ENCODE data around the gene TAF12. TPM values are rescaled to one million over a fixed set of nuclear protein-coding genes. Genes with fewer than 3 reads are reported as not detected.

TAF12 gene
- total and polyA plus RNA-seq, 10 of the 15 experiments (the other 5 are each of a cell fraction or from before 2014, with no cell fraction given), result 18.3 to 43.3 (median 28.6) TPM

DNA sequence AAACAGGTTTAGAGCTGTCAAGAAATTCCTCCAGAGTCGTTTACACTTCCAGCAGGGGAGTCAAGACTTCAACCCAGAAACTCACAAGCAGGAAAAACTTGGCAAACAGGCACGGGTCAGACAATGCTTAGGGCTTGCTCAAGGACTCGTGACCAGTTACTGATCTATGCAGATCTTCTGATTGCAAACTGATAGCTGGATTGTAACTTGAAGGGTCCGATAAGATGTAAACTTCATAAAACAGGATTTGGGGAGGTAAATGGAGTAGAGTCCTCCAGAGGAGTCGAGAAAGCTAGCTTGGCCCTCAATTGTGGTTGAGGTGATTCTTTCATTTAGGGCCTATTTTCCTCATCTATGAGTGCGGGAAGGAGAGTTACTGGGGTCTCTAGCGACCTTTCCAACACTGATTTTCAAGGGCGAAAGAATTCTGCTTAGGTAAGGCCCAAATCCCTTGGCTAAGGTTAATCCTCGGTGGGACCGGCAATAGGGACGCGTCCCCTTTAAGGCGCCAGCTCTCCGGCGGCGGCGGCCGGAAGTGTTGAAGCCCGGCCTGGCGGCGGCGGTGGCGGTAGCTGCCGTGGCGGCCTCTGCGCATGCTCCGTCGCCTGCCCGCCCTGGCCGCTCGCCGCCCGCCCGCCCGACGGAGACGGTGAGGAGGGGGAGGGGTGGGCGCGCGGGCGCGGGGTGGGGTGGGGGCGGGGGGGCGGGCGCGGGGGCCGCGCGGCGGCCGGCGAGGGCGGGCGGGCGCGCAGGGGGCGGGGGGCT lies 25.5 kb upstream of the TAF12 start, which contains the start of gene GMEB1 (continued):
- TF ChIP-seq MTA2 (IDR thresholded peaks at IDR 0.05; ENCODE audit: low read depth) (no peak), IKZF1 (conservative IDR thresholded peaks at IDR 0.05) (peak; percentile 24; the same call in 1 of the 2 replicates), BACH1 (IDR thresholded peaks at IDR 0.05; ENCODE audit: borderline replicate concordance) (no peak), SMAD5 (IDR thresholded peaks at IDR 0.05; ENCODE audit: low read depth) (no peak), CREM (IDR thresholded peaks at IDR 0.05; ENCODE audit: low read depth) (no peak), CHD2 (IDR thresholded peaks at IDR 0.05; ENCODE audit: borderline replicate concordance, low read depth, low read length) (no peak), PAX5 (IDR thresholded peaks at IDR 0.05; ENCODE audit: borderline replicate concordance, low read depth, low read length) (no peak), NFIC (IDR thresholded peaks at IDR 0.05; ENCODE audit: low read depth, low read length) (no peak), NRF1 (conservative IDR thresholded peaks at IDR 0.05; ENCODE audit: low read depth, low read length) (peak; percentile 45; the same call in 1 of the 2 replicates), ZNF274 (IDR thresholded peaks at IDR 0.05; ENCODE audit: insufficient read depth, insufficient read length) (no peak), TBL1XR1 (IDR thresholded peaks at IDR 0.05; ENCODE audit: low read depth, low read length) (no peak), SMARCA5 (IDR thresholded peaks at IDR 0.05) (no peak), SIX5 (IDR thresholded peaks at IDR 0.05; ENCODE audit: low read depth, low read length, severe bottlenecking) (no peak), EED (IDR thresholded peaks at IDR 0.05; ENCODE audit: low read depth) (no peak), RUNX3 (IDR thresholded peaks at IDR 0.05; ENCODE audit: low read length) (peak; percentile 56), CBX3 (IDR thresholded peaks at IDR 0.05; ENCODE audit: borderline replicate concordance, low read depth) (no peak), TCF12 (IDR thresholded peaks at IDR 0.05; ENCODE audit: low read depth, low read length) (no peak), TCF7 (IDR thresholded peaks at IDR 0.05; ENCODE audit: borderline replicate concordance) (no peak), MEF2A (IDR thresholded peaks at IDR 0.05; ENCODE audit: insufficient read depth, low read depth, low read length) (no peak), RFX5 (IDR thresholded peaks at IDR 0.05; ENCODE audit: low read depth, low read length) (no peak)
- TF ChIP-seq, protein P1, sequence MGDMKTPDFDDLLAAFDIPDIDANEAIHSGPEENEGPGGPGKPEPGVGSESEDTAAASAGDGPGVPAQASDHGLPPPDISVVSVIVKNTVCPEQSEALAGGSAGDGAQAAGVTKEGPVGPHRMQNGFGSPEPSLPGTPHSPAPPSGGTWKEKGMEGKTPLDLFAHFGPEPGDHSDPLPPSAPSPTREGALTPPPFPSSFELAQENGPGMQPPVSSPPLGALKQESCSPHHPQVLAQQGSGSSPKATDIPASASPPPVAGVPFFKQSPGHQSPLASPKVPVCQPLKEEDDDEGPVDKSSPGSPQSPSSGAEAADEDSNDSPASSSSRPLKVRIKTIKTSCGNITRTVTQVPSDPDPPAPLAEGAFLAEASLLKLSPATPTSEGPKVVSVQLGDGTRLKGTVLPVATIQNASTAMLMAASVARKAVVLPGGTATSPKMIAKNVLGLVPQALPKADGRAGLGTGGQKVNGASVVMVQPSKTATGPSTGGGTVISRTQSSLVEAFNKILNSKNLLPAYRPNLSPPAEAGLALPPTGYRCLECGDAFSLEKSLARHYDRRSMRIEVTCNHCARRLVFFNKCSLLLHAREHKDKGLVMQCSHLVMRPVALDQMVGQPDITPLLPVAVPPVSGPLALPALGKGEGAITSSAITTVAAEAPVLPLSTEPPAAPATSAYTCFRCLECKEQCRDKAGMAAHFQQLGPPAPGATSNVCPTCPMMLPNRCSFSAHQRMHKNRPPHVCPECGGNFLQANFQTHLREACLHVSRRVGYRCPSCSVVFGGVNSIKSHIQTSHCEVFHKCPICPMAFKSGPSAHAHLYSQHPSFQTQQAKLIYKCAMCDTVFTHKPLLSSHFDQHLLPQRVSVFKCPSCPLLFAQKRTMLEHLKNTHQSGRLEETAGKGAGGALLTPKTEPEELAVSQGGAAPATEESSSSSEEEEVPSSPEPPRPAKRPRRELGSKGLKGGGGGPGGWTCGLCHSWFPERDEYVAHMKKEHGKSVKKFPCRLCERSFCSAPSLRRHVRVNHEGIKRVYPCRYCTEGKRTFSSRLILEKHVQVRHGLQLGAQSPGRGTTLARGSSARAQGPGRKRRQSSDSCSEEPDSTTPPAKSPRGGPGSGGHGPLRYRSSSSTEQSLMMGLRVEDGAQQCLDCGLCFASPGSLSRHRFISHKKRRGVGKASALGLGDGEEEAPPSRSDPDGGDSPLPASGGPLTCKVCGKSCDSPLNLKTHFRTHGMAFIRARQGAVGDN (IDR thresholded peaks at IDR 0.05), result no peak
- TF ChIP-seq, protein P2, sequence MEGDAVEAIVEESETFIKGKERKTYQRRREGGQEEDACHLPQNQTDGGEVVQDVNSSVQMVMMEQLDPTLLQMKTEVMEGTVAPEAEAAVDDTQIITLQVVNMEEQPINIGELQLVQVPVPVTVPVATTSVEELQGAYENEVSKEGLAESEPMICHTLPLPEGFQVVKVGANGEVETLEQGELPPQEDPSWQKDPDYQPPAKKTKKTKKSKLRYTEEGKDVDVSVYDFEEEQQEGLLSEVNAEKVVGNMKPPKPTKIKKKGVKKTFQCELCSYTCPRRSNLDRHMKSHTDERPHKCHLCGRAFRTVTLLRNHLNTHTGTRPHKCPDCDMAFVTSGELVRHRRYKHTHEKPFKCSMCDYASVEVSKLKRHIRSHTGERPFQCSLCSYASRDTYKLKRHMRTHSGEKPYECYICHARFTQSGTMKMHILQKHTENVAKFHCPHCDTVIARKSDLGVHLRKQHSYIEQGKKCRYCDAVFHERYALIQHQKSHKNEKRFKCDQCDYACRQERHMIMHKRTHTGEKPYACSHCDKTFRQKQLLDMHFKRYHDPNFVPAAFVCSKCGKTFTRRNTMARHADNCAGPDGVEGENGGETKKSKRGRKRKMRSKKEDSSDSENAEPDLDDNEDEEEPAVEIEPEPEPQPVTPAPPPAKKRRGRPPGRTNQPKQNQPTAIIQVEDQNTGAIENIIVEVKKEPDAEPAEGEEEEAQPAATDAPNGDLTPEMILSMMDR (IDR thresholded peaks at IDR 0.05 in 2 of 3, conservative IDR thresholded peaks at IDR 0.05 in 1 of 3; ENCODE audit: control insufficient read depth in 2 of 3, extremely low read depth in 1 of 3, insufficient read depth in 1 of 3, low read depth in 3 of 3, low read length in 3 of 3), result 0 out of 6 replicates have a peak, but pooled peaks of 1 of the 3 experiments have one; percentile 4
- TF ChIP-seq, protein P3, sequence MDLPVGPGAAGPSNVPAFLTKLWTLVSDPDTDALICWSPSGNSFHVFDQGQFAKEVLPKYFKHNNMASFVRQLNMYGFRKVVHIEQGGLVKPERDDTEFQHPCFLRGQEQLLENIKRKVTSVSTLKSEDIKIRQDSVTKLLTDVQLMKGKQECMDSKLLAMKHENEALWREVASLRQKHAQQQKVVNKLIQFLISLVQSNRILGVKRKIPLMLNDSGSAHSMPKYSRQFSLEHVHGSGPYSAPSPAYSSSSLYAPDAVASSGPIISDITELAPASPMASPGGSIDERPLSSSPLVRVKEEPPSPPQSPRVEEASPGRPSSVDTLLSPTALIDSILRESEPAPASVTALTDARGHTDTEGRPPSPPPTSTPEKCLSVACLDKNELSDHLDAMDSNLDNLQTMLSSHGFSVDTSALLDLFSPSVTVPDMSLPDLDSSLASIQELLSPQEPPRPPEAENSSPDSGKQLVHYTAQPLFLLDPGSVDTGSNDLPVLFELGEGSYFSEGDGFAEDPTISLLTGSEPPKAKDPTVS (IDR thresholded peaks at IDR 0.05; ENCODE audit: low read depth, low read length), result no peak
- TF ChIP-seq, protein P4, sequence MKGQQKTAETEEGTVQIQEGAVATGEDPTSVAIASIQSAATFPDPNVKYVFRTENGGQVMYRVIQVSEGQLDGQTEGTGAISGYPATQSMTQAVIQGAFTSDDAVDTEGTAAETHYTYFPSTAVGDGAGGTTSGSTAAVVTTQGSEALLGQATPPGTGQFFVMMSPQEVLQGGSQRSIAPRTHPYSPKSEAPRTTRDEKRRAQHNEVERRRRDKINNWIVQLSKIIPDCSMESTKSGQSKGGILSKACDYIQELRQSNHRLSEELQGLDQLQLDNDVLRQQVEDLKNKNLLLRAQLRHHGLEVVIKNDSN (IDR thresholded peaks at IDR 0.05; ENCODE audit: borderline replicate concordance, extremely low read length, insufficient read depth, low read depth, low read length), result no peak

Data from GM12878 (cell line).